SU-DHL-6 (cell line): ENCODE measurements around the gene SLC7A8.

Source experiments
- H2AFZ ChIP-seq: fragments of 200-600 bp; sonication (generic); 2 replicates; pipeline ENCODE4 v1.6.1; 2014; ENCODE audit warnings: low read depth, mild to moderate bottlenecking, moderate library complexity, mixed read lengths, antibody characterized with exemption, low read length; ENCODE audit not compliant: severe bottlenecking
- H3F3A ChIP-seq: fragments of 200-600 bp; shearing (Covaris generic); 2 replicates; pipeline ENCODE4 v1.6.0; 2016; ENCODE audit warnings: antibody characterized with exemption, mild to moderate bottlenecking; ENCODE audit not compliant: insufficient read depth
- H3K27ac ChIP-seq: fragments of 200-600 bp; sonication (generic); 2 replicates; pipeline ENCODE4 v1.5.1; 2016; ENCODE audit warnings: low read depth, mild to moderate bottlenecking, low read length, moderate library complexity, mixed read lengths
- H3K27me3 ChIP-seq: fragments of 200-600 bp; sonication (generic), shearing (Covaris generic); 2 replicates; pipeline ENCODE4 v1.6.0; 2014; ENCODE audit warnings: mild to moderate bottlenecking, low read length
- H3K36me3 ChIP-seq: fragments of 200-600 bp; sonication (generic); 2 replicates; pipeline ENCODE4 v1.6.1; 2014; ENCODE audit warnings: mild to moderate bottlenecking, low read length, mixed read lengths
- H3K4me2 ChIP-seq: fragments of 300-600, 200-600 bp; shearing (Covaris generic), sonication (generic); 2 replicates; pipeline ENCODE4 v1.6.0; 2014; ENCODE audit warnings: low read length, low read depth, mild to moderate bottlenecking; ENCODE audit not compliant: poor library complexity, severe bottlenecking
- H3K4me3 ChIP-seq: fragments of 200-600 bp; sonication (generic); 2 replicates; pipeline ENCODE4 v1.5.1; 2014; ENCODE audit warnings: antibody characterized with exemption, low read length, mild to moderate bottlenecking, mixed read lengths; ENCODE audit not compliant: insufficient read depth, poor library complexity, severe bottlenecking
- H3K79me2 ChIP-seq: fragments of 200-600 bp; sonication (generic); 2 replicates; pipeline ENCODE4 v1.6.1; 2014; ENCODE audit warnings: mild to moderate bottlenecking, low read length, moderate library complexity; ENCODE audit not compliant: insufficient read depth
- H3K9ac ChIP-seq: fragments of 200-600 bp; sonication (generic); 2 replicates; pipeline ENCODE4 v1.7.0; 2014; ENCODE audit warnings: mild to moderate bottlenecking, low read length
- H3K9me2 ChIP-seq: fragments of 200-600 bp; sonication (generic); replicated peaks from 2 replicates; pipeline ENCODE4 v1.6.1; 2014; ENCODE audit warnings: low read length; ENCODE audit not compliant: insufficient read depth
- H3K9me3 ChIP-seq: fragments of 200-600 bp; sonication (generic); 2 replicates; pipeline ENCODE4 v1.6.1; 2014; ENCODE audit warnings: low read length, mixed read lengths; ENCODE audit not compliant: insufficient read depth
- H4K20me1 ChIP-seq: fragments of 200-600 bp; sonication (generic); 2 replicates; pipeline ENCODE4 v1.6.1; 2014; ENCODE audit warnings: low read depth, mild to moderate bottlenecking, antibody characterized with exemption, low read length, moderate library complexity, mixed read lengths
- CTCF ChIP-seq: fragments of 200-600 bp; sonication (generic); IDR thresholded peaks from one replicate; pipeline ENCODE4 v1.5.1; 2017; ENCODE audit warnings: antibody characterized with exemption, mild to moderate bottlenecking, low read length, moderate library complexity; ENCODE audit not compliant: insufficient read depth, poor library complexity, severe bottlenecking
- EZH2phosphoT487 ChIP-seq: fragments of 200-600 bp; sonication (generic), shearing (Covaris generic); conservative IDR thresholded peaks from 2 replicates; pipeline ENCODE4 v1.6.1; 2018; ENCODE audit warnings: mild to moderate bottlenecking, antibody characterized with exemption, low read length, moderate library complexity, mixed read lengths

Gene SLC7A8

GRCh38 chr14:23219075-23219474, 35.6 kb upstream of the SLC7A8 start:
- Histone ChIP-seq H3K4me2 (no peak overlapping the region), H3K9me2 (no peaks in the 10 kb centered on the region), H3K36me3 (no peaks in the 10 kb centered on the region), H3K79me2 (no peaks in the 10 kb centered on the region), H3K9me3 (no peaks in the 10 kb centered on the region), H2AFZ (no peak overlapping the region), H3K4me3 (no peak overlapping the region), H3K27ac (no peak overlapping the region), H3K27me3 (no peaks in the 10 kb centered on the region), H3K9ac (no peak overlapping the region), H3F3A (no peaks in the 10 kb centered on the region), H4K20me1 (no peaks in the 10 kb centered on the region)
- TF ChIP-seq CTCF (no peak), EZH2phosphoT487 (no peak)

GRCh38 chr14:23217032-23218020, 33.9 kb upstream of the SLC7A8 start:
- H3F3A ChIP-seq: no peaks in the 10 kb centered on the region
- H3K27ac ChIP-seq: no peak overlapping the region
- H3K9me2 ChIP-seq: no peaks in the 10 kb centered on the region
- H3K79me2 ChIP-seq: no peaks in the 10 kb centered on the region
- no peak for TF ChIP-seq CTCF
- TF ChIP-seq EZH2phosphoT487: no peak
- H3K4me3 ChIP-seq: no peak overlapping the region
- H3K9ac ChIP-seq: no peak overlapping the region
- H4K20me1 ChIP-seq: no peaks in the 10 kb centered on the region
- H3K27me3 ChIP-seq: no peaks in the 10 kb centered on the region
- H3K4me2 ChIP-seq: no peak overlapping the region
- H3K36me3 ChIP-seq: no peaks in the 10 kb centered on the region
- H2AFZ ChIP-seq: no peak overlapping the region
- no peaks in the 10 kb centered on the region for H3K9me3 ChIP-seq

GRCh38 chr14:23215421-23215820, 32.0 kb upstream of the SLC7A8 start:
- Histone ChIP-seq H3K9me2 (no peaks in the 10 kb centered on the region), H3K9me3 (no peaks in the 10 kb centered on the region), H3K27me3 (no peaks in the 10 kb centered on the region), H3K27ac (no peak overlapping the region), H2AFZ (no peak overlapping the region), H3K9ac (no peak overlapping the region), H3K4me2 (no peak overlapping the region), H3K4me3 (no peak overlapping the region), H3K36me3 (no peaks in the 10 kb centered on the region), H3F3A (no peaks in the 10 kb centered on the region), H4K20me1 (no peaks in the 10 kb centered on the region), H3K79me2 (no peaks in the 10 kb centered on the region)
- TF ChIP-seq EZH2phosphoT487: no peak
- no peak for TF ChIP-seq CTCF
